ENCODE results near the gene LRATD1. TPM values are rescaled to one million over a fixed set of nuclear protein-coding genes. Genes with fewer than 3 reads are reported as not detected.

LRATD1 gene
- total RNA-seq, 1 donor from 2014 or later: 8.0 TPM

DNA sequence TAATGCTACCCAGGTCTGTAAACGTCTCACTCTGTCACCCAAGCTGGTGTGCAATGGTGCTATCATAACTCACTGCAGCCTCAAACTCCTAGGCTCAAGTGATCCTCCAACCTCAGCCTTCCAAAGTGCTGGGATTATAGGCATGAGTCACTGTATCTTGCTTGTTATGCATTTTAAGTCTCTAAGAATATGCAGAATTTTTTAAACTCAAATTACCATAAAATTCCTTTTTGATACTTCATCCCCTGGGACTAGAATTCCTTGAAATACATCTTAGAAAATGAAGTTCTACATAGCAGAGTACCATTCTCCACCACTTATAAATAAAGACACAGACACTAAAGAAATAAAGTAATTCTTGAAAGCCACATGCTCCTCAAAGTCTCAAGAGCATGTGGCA, 30.2 kb upstream of the LRATD1 start:
- no peak for ATAC-seq
- Histone ChIP-seq H3K4me1 (no peaks in the 10 kb centered on the region), H3K27ac (no peak overlapping the region), H3K27me3 (ENCODE audit: low read depth) (no peaks in the 10 kb centered on the region), H3K4me3 (no peak overlapping the region), H3K9me3 (no peaks in the 10 kb centered on the region), H3K36me3 (no peaks in the 10 kb centered on the region)
- DNase-seq: no peak
- intact Hi-C loops (cut with DNase I): no loop called here
- TF ChIP-seq, protein P1, sequence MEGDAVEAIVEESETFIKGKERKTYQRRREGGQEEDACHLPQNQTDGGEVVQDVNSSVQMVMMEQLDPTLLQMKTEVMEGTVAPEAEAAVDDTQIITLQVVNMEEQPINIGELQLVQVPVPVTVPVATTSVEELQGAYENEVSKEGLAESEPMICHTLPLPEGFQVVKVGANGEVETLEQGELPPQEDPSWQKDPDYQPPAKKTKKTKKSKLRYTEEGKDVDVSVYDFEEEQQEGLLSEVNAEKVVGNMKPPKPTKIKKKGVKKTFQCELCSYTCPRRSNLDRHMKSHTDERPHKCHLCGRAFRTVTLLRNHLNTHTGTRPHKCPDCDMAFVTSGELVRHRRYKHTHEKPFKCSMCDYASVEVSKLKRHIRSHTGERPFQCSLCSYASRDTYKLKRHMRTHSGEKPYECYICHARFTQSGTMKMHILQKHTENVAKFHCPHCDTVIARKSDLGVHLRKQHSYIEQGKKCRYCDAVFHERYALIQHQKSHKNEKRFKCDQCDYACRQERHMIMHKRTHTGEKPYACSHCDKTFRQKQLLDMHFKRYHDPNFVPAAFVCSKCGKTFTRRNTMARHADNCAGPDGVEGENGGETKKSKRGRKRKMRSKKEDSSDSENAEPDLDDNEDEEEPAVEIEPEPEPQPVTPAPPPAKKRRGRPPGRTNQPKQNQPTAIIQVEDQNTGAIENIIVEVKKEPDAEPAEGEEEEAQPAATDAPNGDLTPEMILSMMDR (IDR thresholded peaks at IDR 0.05): no peak

DNA sequence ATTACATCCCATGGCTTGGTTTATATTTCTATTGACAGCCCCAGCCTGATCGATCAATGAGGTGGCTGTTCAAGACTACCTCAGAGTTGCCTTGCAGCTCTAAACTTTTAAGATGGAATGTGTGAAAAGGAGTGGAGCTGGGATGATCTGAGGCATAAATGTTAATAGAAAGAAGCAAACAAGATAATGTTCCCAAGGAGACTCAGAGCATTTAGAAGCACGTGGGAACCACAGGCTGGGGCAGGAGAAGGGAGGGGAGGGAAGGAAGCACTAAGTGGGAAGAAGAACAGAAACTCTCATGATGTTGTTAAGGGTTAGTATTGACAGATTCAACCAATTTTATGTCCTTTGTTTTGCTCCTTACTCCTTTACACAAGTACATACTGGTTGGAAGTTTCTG, 28.8 kb upstream of the LRATD1 start:
- Histone ChIP-seq H3K27me3 (ENCODE audit: low read depth) (no peaks in the 10 kb centered on the region), H3K27ac (no peak overlapping the region), H3K9me3 (no peaks in the 10 kb centered on the region), H3K36me3 (no peaks in the 10 kb centered on the region), H3K4me3 (no peak overlapping the region), H3K4me1 (no peaks in the 10 kb centered on the region)
- intact Hi-C loops (cut with DNase I): no loop called here
- TF ChIP-seq, protein P1 (IDR thresholded peaks at IDR 0.05): no peak
- DNase-seq: no peak
- ATAC-seq: no peak

DNA sequence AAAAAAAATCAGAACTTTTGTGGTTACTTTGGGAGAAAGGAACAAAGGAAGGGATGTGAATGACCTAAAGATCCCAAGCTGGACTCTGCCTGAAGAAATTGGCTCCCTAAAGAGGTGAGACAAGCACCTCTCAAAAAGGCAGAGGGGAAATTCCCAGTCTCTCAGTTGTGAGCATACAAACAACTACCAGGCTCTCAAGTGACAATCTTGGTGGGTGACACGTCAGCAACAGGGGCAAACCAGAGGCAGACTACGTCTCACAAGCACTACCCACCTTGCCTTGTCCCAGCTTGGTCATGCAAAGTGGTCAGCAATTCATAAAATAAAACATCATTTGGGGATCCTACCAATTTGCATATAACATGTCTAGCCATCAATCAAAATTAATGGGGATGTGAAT, 24.3 kb upstream of the LRATD1 start:
- no peak overlapping the region for H3K4me3 ChIP-seq
- no peak overlapping the region for H3K27ac ChIP-seq
- ATAC-seq: no peak
- H3K4me1 ChIP-seq: no peaks in the 10 kb centered on the region
- DNase-seq: no peak
- intact Hi-C loops (cut with DNase I): no loop called here
- H3K27me3 ChIP-seq (ENCODE audit: low read depth): no peaks in the 10 kb centered on the region
- no peaks in the 10 kb centered on the region for H3K9me3 ChIP-seq
- TF ChIP-seq, protein P1 (IDR thresholded peaks at IDR 0.05): no peak
- no peaks in the 10 kb centered on the region for H3K36me3 ChIP-seq

DNA sequence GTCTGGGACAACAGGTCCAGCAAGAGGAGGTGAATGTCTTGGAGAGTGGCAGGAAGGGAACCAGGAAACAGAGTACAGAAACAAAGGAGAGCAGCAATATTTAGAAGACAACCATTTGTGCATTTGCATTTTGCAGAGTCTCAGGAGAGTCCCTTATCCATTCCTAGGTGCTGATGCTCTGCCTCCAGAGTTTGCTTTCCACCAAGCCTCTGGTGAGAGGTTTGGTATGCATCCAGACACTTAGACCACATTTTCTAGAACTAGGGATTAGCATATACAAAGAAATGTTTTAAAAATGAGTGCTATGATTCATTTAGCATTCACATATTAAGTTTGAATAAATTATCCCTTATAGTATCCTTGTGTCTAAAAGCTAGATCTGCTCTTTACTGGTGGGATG, 18.5 kb upstream of the LRATD1 start:
- no peak for ATAC-seq
- intact Hi-C loops (cut with DNase I): no loop called here
- Histone ChIP-seq H3K27ac (no peak overlapping the region), H3K4me1 (no peaks in the 10 kb centered on the region), H3K9me3 (no peaks in the 10 kb centered on the region), H3K27me3 (ENCODE audit: low read depth) (no peaks in the 10 kb centered on the region), H3K36me3 (no peaks in the 10 kb centered on the region), H3K4me3 (no peak overlapping the region)
- DNase-seq: no peak
- TF ChIP-seq, protein P1 (IDR thresholded peaks at IDR 0.05): no peak

DNA sequence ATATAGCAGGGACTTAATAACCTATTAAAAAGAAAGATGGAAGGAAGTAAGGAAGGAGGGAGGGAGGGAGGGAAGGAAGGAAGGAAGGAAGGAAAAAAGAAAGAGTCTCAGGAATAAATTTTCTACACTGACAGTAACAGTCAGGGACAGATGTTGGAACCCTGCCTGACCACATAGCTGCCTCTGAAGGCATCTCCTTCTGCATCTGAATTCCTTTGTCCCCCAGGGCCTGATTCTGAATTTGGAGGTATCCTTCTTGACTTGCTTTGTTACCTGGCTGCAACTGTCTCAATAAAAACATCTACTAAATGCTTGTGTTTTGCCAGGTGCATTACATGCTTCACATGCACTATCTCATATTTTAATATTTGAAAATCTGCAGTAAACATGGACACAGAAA, 17.4 kb upstream of the LRATD1 start:
- Histone ChIP-seq H3K27ac (no peak overlapping the region), H3K36me3 (no peaks in the 10 kb centered on the region), H3K27me3 (ENCODE audit: low read depth) (no peaks in the 10 kb centered on the region), H3K4me1 (no peaks in the 10 kb centered on the region), H3K9me3 (no peaks in the 10 kb centered on the region), H3K4me3 (no peak overlapping the region)
- DNase-seq: no peak
- ATAC-seq: no peak
- intact Hi-C loops (cut with DNase I): no loop called here
- TF ChIP-seq, protein P1 (IDR thresholded peaks at IDR 0.05): no peak

DNA sequence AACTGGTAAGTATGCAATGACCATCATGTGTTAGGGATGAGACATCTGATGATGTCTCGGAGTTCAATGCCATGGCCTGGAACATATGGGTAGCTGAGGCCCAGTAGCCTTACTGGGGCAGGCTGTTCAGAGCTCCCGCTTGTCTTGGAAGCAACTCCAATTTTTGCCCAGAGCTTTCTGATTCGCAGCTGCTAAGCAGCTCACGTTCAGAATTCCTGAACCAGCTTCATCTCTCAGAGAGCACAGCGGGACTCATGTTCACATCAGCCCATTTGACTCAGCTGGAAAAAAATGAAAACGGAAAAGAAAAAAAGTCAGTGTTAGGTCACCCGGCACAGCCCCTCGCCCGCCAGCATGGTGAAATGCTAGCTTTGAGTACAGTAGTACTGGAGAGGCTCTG, 16.8 kb upstream of the LRATD1 start:
- TF ChIP-seq, protein P1 (IDR thresholded peaks at IDR 0.05): no peak
- intact Hi-C loops (cut with DNase I): no loop called here
- Histone ChIP-seq H3K27ac (no peak overlapping the region), H3K4me1 (no peaks in the 10 kb centered on the region), H3K36me3 (no peaks in the 10 kb centered on the region), H3K4me3 (no peak overlapping the region), H3K9me3 (no peaks in the 10 kb centered on the region), H3K27me3 (ENCODE audit: low read depth) (no peaks in the 10 kb centered on the region)
- DNase-seq: no peak
- no peak for ATAC-seq
